Fibroblast of mammary gland (primary cell): ENCODE results near the gene RPTOR.
A peak's percentile ranks its signal among the peaks of the same experiment; 100 is the strongest.

Experiments used
- DNase-seq: peaks from one replicate; pipeline ENCODE4 v3.0.0-alpha.2; 2010; ENCODE audit warnings: low read depth
- H3K4me3 ChIP-seq: 2 replicates; pipeline ENCODE4 v1.5.1; 2011; ENCODE audit warnings: low read depth, mild to moderate bottlenecking, low read length, moderate library complexity; ENCODE audit not compliant: control insufficient read depth
- TF ChIP-seq, protein P1 (sequence below): conservative IDR thresholded peaks from 2 replicates; pipeline ENCODE4 v1.5.1; 2011; ENCODE audit warnings: low read depth, low read length, inconsistent platforms; ENCODE audit not compliant: control insufficient read depth, insufficient read depth

Gene RPTOR

GRCh38 chr17:80703142-80703478 lies 158.5 kb downstream of the RPTOR start:
- H3K4me3 ChIP-seq = no peak overlapping the region
- no peak for DNase-seq
- TF ChIP-seq, protein P1, sequence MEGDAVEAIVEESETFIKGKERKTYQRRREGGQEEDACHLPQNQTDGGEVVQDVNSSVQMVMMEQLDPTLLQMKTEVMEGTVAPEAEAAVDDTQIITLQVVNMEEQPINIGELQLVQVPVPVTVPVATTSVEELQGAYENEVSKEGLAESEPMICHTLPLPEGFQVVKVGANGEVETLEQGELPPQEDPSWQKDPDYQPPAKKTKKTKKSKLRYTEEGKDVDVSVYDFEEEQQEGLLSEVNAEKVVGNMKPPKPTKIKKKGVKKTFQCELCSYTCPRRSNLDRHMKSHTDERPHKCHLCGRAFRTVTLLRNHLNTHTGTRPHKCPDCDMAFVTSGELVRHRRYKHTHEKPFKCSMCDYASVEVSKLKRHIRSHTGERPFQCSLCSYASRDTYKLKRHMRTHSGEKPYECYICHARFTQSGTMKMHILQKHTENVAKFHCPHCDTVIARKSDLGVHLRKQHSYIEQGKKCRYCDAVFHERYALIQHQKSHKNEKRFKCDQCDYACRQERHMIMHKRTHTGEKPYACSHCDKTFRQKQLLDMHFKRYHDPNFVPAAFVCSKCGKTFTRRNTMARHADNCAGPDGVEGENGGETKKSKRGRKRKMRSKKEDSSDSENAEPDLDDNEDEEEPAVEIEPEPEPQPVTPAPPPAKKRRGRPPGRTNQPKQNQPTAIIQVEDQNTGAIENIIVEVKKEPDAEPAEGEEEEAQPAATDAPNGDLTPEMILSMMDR = no peak

- no peak overlapping the region for H3K4me3 ChIP-seq
- peak; percentile 40 for DNase-seq
- TF ChIP-seq, protein P1 = no peak
Measured at GRCh38 chr17:80704381-80704819, 159.8 kb downstream of the RPTOR start.

DNA sequence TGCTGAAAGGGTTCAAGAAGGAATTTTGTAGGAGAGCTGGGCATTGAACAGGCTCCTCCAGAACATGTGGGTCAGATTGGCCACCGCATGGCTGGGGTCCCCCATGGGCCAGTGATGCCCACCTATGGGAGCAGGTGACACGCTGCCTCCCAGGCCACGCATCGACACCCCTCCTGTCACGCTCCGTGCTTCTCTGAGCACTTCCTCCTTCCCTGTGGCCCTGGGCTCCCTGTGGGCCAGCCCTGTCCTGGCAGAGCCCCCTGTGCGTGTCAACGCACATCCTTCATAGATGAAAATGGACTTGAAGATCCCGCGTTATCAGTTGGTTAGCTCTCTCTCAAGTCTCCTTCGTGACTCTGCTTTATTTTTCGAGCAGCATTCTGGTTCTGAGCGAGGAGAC lies 160.3 kb downstream of the RPTOR start:
- TF ChIP-seq, protein P1 = no peak
- DNase-seq = no peak
- no peak overlapping the region for H3K4me3 ChIP-seq

DNA sequence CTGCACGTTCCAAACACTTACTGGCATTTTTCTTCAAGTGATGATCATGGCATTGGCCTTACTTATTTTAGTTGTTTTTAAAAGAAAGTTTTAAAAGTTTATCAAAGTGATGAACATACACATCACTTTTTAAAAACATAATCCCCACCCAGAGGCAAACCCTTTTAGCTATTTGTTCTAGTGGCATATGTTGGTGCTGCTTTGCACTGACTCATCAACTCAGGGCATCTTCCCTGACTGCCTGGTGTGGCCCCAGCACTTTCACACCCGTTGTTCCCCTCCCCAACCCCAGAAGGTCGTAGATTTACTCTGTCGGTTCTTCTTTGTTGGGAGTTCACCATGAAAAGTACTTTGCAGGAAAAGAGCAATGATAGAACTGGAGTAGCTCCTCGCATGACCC lies 161.3 kb downstream of the RPTOR start:
- H3K4me3 ChIP-seq = no peak overlapping the region
- TF ChIP-seq, protein P1 = no peak
- no peak for DNase-seq

- TF ChIP-seq, protein P1 = no peak
- H3K4me3 ChIP-seq = no peak overlapping the region
- no peak for DNase-seq
Measured at GRCh38 chr17:80706463-80706867, 161.8 kb downstream of the RPTOR start.

DNA sequence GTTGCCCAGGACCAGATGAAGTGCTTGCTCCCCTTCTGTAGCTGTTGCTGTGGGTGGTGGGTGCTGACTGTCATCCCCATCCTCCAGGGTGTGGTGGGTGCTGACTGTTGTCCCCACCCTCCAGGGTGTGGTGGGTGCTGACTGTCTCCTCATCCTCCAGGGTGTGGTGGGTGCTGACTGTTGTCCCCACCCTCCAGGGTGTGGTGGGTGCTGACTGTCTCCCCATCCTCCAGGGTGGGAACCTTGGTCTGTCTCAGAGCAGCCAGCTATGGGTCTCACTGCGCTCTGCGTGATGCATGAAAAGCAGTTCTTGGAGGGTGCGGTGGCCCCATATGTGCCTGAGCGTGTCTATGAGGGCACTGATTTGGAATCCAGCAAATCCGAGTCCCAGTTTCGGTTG lies 163.8 kb downstream of the RPTOR start:
- no peak overlapping the region for H3K4me3 ChIP-seq
- TF ChIP-seq, protein P1 = no peak
- DNase-seq = no peak

DNA sequence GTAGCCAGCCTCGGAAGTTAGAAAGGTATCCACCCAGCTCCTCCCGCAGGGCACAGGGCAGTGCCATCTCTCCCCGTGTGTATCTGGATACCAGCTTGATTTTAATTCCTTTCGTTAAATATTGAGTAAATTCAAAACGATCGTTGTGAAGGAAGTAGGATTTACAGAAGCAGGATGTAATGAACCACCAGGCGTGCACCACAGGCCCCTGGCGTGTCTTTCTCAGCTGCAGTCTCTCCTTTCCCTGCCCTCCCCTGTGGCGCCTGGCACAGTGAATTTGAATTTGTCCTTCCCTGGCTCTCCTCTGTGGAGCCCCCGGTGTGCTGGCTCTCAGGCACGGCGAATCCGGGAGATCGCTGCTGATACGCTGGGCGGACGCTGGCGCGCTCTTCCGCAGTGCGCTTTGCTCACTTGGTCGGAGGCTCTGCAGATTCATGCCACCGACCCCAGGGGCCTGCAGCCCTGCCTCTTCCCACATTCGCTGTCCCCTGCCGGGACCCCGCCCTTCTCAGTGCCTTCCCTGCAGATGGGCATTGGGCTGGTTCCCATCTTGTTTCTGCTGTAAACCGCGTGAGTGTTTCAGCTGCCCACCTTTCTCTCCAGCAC lies 164.6 kb downstream of the RPTOR start:
- no peak overlapping the region for H3K4me3 ChIP-seq
- TF ChIP-seq, protein P1 = no peak
- no peak for DNase-seq
